NCI-H345 (cell line): ENCODE data around the gene ALG14.
A peak's percentile ranks its signal among the peaks of the same experiment; 100 is the strongest.
"Not testable (repeated sequence)": the region's sequence is repeated elsewhere in the genome, so short reads cannot be mapped to it uniquely, and the experiment has no call there.

Experiments used
- DNase-seq: peaks from one replicate; lab custom pipeline; 2025; lab: John Stamatoyannopoulos, UW

The ALG14 gene

GRCh38 chr1:95086949-95087533 lies 14.3 kb upstream of the ALG14 start:
- no peak for DNase-seq

DNA sequence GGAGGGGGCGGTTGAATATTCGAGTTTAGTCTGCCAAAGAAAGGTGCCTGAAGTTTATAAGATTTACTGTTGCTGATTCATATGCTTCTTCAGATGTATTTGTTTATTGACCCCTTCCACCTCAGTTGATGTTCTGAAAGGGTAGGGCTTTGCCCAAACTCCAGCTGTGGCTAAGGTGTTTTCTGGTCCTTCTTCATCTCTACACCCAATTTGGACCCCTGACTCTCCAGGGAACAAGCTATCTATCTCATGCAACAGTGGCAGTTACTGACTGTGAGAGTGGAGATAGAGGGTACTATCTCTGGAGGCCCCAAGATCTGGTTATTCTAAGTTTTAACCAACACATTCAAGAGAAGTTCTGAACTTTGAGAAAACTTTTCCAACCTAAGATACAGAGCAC lies 12.6 kb upstream of the ALG14 start:
- no peak for DNase-seq

DNA sequence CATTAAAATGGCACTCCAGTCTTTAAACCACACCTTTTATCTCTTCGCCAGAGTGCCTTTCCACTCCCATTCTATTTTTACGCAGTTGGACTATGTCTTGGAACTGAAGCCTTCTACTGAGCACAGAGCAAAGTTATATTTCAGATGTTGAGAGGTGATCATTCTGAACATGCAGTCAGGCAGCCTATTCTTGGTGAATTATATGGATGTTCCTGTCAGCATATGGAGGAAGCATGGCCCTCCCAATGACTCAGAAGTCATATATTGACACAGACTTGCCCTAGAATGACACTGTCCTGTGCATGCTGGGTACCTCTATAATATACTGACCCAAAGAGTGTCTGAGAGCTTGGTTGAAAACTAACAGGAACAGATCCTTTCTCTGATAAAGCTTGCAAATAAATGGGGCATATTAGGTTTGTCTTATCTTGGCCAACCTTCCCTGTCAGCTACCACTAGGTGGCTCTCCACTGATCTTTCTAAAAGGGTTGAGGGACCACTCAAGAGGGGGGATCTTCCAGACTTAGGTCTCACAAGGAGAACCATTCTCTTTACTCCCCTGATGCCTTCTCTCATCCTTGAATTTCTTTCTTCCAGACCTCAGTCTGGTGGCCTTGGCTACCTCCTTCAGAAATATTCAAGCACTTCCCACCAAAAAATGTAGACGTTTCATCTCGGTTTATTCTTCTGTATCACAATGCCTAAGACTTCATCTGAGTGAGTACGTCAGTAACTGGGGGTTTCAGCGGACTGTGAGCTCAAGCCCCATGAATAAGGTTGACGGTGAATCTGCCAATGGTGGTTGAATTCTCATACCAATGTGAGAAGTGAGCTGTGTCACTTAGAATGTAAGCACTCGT lies 11.8 kb upstream of the ALG14 start:
- DNase-seq, result peak; percentile 14

DNA sequence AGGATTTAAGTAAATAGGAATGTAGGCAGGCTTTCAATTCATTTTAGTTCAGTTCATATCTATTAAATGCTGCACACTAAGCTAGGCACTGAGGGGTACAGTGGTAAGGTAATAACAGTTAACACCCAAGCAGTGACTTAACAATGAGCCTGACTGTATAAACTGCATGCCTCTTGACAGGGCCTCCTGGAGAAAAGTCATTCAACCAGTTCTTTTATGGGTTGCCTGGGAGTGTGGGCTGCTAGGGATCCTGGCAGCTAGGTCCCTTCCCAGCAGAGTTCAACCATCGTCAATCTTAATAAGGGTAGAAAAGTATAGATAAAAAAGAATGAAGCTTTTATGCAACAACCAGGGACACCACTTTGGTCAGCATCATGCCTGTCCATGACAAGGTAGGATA lies 8.1 kb upstream of the ALG14 start:
- no peak for DNase-seq

DNA sequence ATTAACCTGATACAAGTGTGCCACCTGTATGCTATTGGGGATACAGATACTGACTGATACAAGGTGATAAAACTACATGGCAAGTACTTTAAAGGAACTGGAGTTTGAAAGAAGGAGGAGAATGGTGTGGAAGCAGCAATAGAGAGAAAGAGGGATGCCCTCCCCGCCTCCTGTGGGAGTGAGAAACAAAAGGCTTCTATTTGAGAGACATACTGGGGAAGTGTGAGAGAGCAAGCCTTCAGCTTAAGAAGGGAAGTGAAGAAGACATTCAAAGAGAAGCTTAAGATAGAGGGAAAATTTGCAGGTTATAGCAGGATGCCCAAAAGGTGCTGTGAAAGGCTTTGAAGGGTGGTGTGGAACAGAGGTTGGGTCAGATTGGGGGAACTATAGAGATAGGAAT lies 7.7 kb upstream of the ALG14 start:
- DNase-seq, result no peak

DNA sequence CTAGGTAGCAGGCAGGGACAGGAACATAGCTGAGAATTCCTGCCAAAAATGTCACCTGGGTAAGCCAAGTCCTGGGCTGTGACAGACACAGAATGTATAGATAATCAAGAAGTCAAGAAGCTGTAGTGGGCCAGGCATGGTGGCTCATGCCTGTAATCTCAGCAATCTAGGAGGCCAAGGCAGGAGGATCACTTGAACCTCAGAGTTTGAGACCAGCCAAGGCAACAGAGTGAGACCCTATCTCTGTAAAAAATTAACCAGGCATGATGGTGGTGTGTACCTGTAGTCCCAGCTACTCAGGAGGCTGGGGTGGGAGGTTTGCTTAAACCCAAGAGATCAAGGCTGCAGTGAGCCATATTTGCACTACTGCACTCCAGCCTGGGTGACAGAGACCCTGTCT lies 3.3 kb upstream of the ALG14 start:
- DNase-seq, result no peak

DNA sequence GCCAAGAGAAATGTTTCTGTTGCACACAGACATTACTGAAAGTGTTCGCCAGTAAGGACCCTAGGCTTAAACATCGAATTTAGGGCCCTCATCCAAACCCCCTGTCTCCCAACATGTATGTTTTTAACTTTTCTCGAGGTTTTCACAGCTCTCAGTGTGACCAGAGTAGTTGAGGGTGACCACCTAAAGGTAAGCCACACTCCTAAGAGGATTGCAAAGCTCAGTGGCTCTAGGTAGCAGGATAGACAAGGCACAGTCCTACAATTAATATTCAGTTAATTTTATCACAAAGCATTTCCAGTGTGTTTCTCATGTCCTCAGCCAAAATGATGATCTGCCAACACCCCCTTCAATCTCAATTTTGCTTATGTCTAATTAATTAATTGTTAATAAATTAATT lies 695 bp upstream of the ALG14 start:
- DNase-seq, result no peak

DNA sequence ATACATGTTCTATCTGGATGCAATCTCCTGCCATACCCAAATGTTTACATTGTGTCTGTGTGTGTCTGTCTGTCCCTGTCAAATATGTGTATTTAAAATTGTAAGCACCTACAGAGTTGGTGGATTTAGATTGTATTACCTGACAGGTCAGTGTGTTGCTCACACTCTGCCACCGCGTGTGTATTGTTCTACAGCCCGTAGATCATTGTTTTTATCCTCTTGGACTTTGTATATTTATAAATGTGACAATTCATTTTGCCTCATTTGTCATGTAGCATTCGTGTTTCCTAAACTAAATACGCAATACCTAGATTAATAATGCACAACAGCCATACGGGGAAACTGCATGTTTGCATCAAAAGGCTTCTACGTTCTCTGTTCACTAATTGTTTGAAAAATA lies 634 bp downstream of the ALG14 start:
- DNase-seq, result no peak

DNA sequence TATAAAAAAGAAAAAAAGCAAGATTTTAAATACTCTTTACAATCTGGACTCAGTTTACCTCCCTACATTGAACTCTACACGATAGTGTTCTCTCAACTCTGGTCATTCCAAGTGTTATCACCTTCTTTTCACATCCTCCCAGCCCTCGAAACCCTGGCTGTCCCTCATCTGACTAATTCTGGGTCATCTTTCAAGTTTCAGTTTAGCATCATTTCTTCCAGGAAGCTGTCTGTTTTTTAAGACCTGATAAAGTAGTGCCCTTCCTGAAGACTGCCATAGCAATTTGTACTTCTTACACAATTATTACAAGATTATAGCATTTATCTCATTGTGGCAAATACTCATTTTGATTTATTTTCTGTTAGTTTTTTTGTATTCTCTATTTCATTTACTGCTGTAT lies 1.2 kb downstream of the ALG14 start:
- DNase-seq, result no peak

DNA sequence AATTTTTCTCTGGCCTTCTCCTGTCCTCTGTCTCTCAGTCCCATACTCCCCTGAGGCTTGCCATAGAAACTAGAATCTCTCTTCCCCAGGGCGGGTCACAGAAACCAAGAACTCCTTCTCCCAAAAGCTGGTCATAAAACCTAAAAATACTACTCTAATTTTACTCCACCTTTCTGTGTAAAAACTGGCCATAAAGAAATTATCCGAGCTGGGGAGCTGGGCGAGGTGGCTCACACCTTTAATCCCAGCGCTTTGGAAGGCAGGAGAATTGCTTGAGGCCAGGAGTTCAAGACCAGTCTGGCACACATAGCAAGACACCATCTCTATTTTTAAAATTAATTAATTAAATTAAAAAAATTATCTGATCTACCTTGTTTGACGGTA lies 3.0 kb downstream of the ALG14 start:
- no peak for DNase-seq

GRCh38 chr1:95068956-95069709 lies 3.6 kb downstream of the ALG14 start:
- DNase-seq, result no peak

DNA sequence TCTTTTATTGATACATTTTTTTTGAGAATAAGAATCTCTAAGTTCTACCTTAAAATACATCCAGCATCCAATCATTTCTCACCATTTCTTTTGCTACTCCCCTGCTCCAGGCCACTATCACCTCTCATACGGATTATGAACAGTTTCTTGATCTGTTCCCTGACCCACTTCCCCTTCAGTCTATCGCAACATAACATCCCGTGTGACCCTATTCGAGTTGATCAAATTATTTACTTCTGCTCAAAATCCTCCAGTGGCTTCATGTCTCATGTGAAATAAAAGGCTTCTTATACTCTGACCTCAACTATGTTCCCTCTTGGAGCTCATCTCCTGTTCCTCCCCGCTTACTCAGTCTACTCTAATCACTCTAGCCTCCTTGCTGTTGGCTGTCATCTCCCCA lies 5.2 kb downstream of the ALG14 start:
- DNase-seq, result no peak

- DNase-seq, result peak; percentile 14
Observed at GRCh38 chr1:95067062-95067461, 5.7 kb downstream of the ALG14 start.

DNA sequence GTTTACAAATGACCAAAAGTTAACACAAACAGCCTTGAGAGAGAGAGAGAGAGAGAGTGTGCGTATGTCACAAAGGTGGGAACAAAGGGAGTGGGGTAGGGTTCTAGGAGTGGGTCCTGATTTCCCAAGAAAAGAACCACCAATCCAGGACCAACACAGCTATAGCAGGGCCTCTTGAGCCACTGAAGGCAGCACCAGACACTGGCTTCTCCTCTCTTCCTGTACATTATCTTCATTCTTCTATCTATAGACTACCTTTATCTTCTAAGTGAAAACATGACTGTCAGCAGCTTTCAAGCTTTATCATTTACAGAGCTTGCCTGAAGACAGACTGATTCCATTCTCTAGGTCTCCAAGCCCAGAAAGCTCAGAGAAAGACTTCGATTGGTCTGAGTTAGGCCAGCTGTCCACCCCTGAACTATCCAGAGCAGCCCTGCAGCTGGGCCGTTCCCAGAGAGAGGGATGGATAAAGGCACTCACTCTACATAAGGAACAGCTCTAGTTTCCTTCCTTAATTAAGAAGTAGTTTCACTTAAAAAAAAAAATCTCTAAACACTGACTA lies 11.2 kb downstream of the ALG14 start:
- DNase-seq, result no peak

- DNase-seq, result no peak
Observed at GRCh38 chr1:95058974-95059373, 13.8 kb downstream of the ALG14 start.

DNA sequence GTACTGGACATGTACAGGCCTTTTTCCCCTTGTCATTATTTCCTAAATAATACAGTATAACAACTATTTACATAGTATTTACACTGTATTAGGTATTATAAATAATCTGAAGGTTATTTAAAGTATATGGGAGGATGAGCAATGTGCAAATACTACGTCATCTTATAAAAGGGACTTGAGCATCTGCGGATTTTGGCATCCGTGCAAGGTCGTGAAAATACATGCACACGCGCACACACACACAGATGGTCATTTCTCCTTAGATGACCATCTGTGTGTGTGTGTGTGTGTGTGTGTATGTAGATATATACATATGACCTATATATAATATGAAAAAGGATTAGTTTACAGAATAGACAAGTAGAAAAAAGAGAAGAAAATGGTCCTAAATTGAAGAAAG lies 15.4 kb downstream of the ALG14 start:
- no peak for DNase-seq

- DNase-seq, result no peak
Observed at GRCh38 chr1:95049935-95050334, 22.8 kb downstream of the ALG14 start.

GRCh38 chr1:95048317-95048716 lies 24.4 kb downstream of the ALG14 start:
- no peak for DNase-seq

GRCh38 chr1:95047624-95048023 lies 25.1 kb downstream of the ALG14 start:
- not testable (repeated sequence) for DNase-seq

DNA sequence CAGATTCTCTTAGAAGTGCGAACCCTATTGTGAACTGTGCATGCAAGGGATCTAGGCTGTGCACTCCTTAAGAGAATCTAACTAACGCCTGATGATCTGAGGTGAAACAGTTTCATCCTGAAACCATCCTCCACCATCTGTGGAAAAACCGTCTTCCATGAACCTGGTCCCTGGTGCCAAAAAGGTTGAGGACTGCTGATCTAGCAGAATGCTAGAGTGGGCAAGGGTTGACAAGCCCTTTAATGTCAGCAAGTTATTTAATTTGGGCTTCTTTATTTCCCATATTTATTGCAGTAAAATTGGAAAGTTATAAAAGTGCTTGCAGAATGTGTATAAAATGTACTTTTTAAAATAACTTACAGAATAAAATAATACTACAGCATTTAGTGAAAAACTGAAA lies 26.4 kb downstream of the ALG14 start:
- no peak for DNase-seq

- peak; percentile 83 for DNase-seq
Observed at GRCh38 chr1:95043141-95043980, 29.4 kb downstream of the ALG14 start.

DNA sequence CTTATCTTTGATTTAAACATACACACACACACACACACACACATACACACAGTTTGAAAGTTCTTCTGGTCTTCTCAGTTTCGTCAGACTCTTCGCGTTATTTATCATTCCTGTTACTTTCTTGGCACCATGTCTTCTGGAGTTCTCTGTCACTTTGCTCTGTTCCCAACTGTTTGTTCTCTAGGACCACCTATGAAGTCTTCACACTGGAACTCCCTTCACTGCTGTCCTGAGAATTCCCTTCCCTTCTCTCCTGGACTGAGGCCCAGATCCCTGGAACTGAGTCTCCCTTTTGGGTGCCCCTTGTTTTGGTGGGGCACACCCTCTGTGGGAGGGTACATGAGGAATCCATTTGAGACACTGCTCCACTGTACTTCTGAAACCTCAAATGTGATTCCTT lies 30.5 kb downstream of the ALG14 start:
- DNase-seq, result no peak
